Loucy (cell line): ENCODE measurements around the gene SASH1.

Source experiments
- H2AFZ ChIP-seq: fragments of 200-600 bp; sonication (generic); 2 replicates; pipeline ENCODE4 v1.6.0; 2016; ENCODE audit warnings: antibody characterized with exemption, mild to moderate bottlenecking, low read length, moderate library complexity
- H3F3A ChIP-seq: fragments of 200-600 bp; 2 replicates; pipeline ENCODE4 v1.6.0; 2016; ENCODE audit warnings: antibody characterized with exemption, low read depth, mild to moderate bottlenecking
- H3K27me3 ChIP-seq: fragments of 200-600 bp; sonication (generic); 2 replicates; pipeline ENCODE4 v1.6.1; 2014; ENCODE audit warnings: low read length, mild to moderate bottlenecking; ENCODE audit not compliant: insufficient read depth, poor library complexity, severe bottlenecking
- H3K36me3 ChIP-seq: fragments of 200-600 bp; sonication (generic); 2 replicates; pipeline ENCODE4 v1.6.1; 2016; ENCODE audit warnings: low read length; ENCODE audit not compliant: insufficient read depth
- H3K4me1 ChIP-seq: fragments of 200-600 bp; sonication (generic); 2 replicates; pipeline ENCODE4 v1.5.1; 2014; ENCODE audit warnings: low read length, mild to moderate bottlenecking; ENCODE audit not compliant: insufficient read depth, poor library complexity, severe bottlenecking
- H3K4me2 ChIP-seq: fragments of 200-600 bp; sonication (generic); 2 replicates; pipeline ENCODE4 v1.6.0; 2014; ENCODE audit warnings: antibody characterized with exemption, low read length, low read depth, mild to moderate bottlenecking; ENCODE audit not compliant: poor library complexity, severe bottlenecking
- H3K4me3 ChIP-seq: fragments of 200-600 bp; sonication (generic); 2 replicates; pipeline ENCODE4 v1.5.1; 2014; ENCODE audit warnings: low read length, mild to moderate bottlenecking, mixed read lengths; ENCODE audit not compliant: poor library complexity, severe bottlenecking
- H3K79me2 ChIP-seq: fragments of 200-600 bp; sonication (generic); 2 replicates; pipeline ENCODE4 v1.6.1; 2014; ENCODE audit warnings: low read length; ENCODE audit not compliant: insufficient read depth
- H3K9ac ChIP-seq: fragments of 200-600 bp; sonication (generic); 2 replicates; pipeline ENCODE4 v1.6.0; 2014; ENCODE audit warnings: mild to moderate bottlenecking, low read depth, low read length, moderate library complexity; ENCODE audit not compliant: poor library complexity, severe bottlenecking
- H3K9me2 ChIP-seq: fragments of 200-600 bp; sonication (generic); replicated peaks from 2 replicates; pipeline ENCODE4 v1.6.1; 2016; ENCODE audit warnings: low read depth, low read length, mixed read lengths
- H3K9me3 ChIP-seq: fragments of 200-600 bp; sonication (generic); 2 replicates; pipeline ENCODE4 v1.6.1; 2014; ENCODE audit warnings: mild to moderate bottlenecking, antibody characterized with exemption, low read length, low read depth; ENCODE audit not compliant: insufficient read depth
- H4K20me1 ChIP-seq: fragments of 200-600 bp; sonication (generic); 2 replicates; pipeline ENCODE4 v1.6.0; 2014; ENCODE audit warnings: antibody characterized with exemption, low read length, mild to moderate bottlenecking; ENCODE audit not compliant: insufficient read depth, poor library complexity, severe bottlenecking
- CTCF ChIP-seq: fragments of 200-600 bp; sonication (generic); conservative IDR thresholded peaks from 2 replicates; pipeline ENCODE4 v1.5.1; 2014; ENCODE audit warnings: mild to moderate bottlenecking, antibody characterized with exemption, low read length
- EZH2phosphoT487 ChIP-seq: fragments of 200-600 bp; IDR thresholded peaks from 2 replicates; pipeline ENCODE4 v1.6.1; 2018; ENCODE audit warnings: antibody characterized with exemption, mild to moderate bottlenecking, moderate library complexity, borderline replicate concordance

SASH1 gene

GRCh38 chr6:148345176-148345575, 2.5 kb downstream of the SASH1 start:
- Histone ChIP-seq H3K9me2 (no peaks in the 10 kb centered on the region), H3K4me3 (no peak overlapping the region), H3K9me3 (no peaks in the 10 kb centered on the region), H3K9ac (no peak overlapping the region), H3K36me3 (no peaks in the 10 kb centered on the region), H4K20me1 (no peaks in the 10 kb centered on the region), H3K4me1 (no peaks in the 10 kb centered on the region), H3F3A (no peaks in the 10 kb centered on the region), H3K27me3 (no peaks in the 10 kb centered on the region), H2AFZ (no peak overlapping the region), H3K79me2 (no peaks in the 10 kb centered on the region), H3K4me2 (no peak overlapping the region)
- no peak for TF ChIP-seq EZH2phosphoT487
- TF ChIP-seq CTCF = no peak

- H3K4me3 ChIP-seq = no peak overlapping the region
- H2AFZ ChIP-seq = no peak overlapping the region
- TF ChIP-seq EZH2phosphoT487 (no peak), CTCF (no peak)
- H3K9me2 ChIP-seq = no peaks in the 10 kb centered on the region
- no peaks in the 10 kb centered on the region for H3K36me3 ChIP-seq
- no peaks in the 10 kb centered on the region for H3K79me2 ChIP-seq
- H3K9ac ChIP-seq = no peak overlapping the region
- no peaks in the 10 kb centered on the region for H3K9me3 ChIP-seq
- no peaks in the 10 kb centered on the region for H3K27me3 ChIP-seq
- no peaks in the 10 kb centered on the region for H3F3A ChIP-seq
- H3K4me2 ChIP-seq = no peak overlapping the region
- no peaks in the 10 kb centered on the region for H3K4me1 ChIP-seq
- H4K20me1 ChIP-seq = no peaks in the 10 kb centered on the region
These were observed 2.9 kb downstream of the SASH1 start for GRCh38 chr6:148345578-148345977.

GRCh38 chr6:148346681-148347440, 4.2 kb downstream of the SASH1 start:
- no peaks in the 10 kb centered on the region for H3K9me2 ChIP-seq
- H3K36me3 ChIP-seq = no peaks in the 10 kb centered on the region
- no peak overlapping the region for H3K9ac ChIP-seq
- no peak overlapping the region for H3K4me2 ChIP-seq
- H2AFZ ChIP-seq = no peak overlapping the region
- H4K20me1 ChIP-seq = no peaks in the 10 kb centered on the region
- TF ChIP-seq CTCF = no peak
- no peak for TF ChIP-seq EZH2phosphoT487
- no peaks in the 10 kb centered on the region for H3K27me3 ChIP-seq
- H3K4me1 ChIP-seq = no peaks in the 10 kb centered on the region
- H3K79me2 ChIP-seq = no peaks in the 10 kb centered on the region
- no peak overlapping the region for H3K4me3 ChIP-seq
- H3K9me3 ChIP-seq = no peaks in the 10 kb centered on the region
- H3F3A ChIP-seq = no peaks in the 10 kb centered on the region
